ENCODE data around the gene AUTS2.

AUTS2 gene

DNA sequence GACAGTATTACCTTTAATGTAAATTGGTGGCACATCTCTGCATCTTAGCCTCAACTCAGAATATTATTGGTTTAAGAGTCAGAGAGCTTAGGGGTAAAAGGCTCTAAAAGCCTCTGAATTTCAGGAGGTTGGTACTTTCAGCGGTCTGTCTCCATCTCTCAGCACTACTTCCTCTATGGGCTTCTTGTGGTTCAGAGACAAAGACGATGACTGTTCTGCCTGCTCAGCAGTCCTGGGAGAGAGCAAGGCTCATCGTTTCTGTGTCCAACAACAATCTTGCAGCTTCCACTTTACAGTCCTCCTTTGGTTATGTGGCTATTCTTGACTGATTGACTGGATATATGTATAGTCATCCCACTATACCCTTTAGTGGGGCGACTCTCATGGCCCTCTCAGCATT is 394.7 kb downstream of the AUTS2 start:
- TF ChIP-seq, protein P1, sequence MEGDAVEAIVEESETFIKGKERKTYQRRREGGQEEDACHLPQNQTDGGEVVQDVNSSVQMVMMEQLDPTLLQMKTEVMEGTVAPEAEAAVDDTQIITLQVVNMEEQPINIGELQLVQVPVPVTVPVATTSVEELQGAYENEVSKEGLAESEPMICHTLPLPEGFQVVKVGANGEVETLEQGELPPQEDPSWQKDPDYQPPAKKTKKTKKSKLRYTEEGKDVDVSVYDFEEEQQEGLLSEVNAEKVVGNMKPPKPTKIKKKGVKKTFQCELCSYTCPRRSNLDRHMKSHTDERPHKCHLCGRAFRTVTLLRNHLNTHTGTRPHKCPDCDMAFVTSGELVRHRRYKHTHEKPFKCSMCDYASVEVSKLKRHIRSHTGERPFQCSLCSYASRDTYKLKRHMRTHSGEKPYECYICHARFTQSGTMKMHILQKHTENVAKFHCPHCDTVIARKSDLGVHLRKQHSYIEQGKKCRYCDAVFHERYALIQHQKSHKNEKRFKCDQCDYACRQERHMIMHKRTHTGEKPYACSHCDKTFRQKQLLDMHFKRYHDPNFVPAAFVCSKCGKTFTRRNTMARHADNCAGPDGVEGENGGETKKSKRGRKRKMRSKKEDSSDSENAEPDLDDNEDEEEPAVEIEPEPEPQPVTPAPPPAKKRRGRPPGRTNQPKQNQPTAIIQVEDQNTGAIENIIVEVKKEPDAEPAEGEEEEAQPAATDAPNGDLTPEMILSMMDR (IDR thresholded peaks at IDR 0.05; ENCODE audit: low read depth, low read length, missing control alignments): no peak
- no peak for DNase-seq (ENCODE audit: low read depth)
- in situ Hi-C loops (cut with HindIII; ENCODE audit: low sequenced_read_pairs): no loop called here
- H3K4me3 ChIP-seq (ENCODE audit: low read depth, low read length): no peak overlapping the region

DNA sequence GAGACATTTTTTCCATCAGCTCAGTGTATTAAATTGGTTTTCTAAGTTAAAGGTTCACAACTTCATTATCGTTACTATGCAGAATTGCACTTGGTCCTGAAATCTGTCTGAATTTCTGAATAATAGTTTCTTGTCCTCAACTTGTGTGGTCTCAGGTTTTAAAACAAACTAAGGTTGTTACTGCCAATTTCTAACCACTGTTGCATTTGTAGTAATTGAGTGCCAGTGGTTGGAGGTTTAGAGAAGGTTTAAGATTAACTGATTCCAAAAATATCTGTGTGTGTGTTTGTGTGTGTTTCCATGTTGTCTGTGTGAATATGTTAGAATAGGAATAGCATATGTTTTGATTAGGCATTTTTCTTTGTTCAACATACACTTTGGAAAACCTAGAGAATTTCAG is 395.9 kb downstream of the AUTS2 start:
- H3K4me3 ChIP-seq (ENCODE audit: low read depth, low read length): no peak overlapping the region
- no peak for DNase-seq (ENCODE audit: low read depth)
- in situ Hi-C loops (cut with HindIII; ENCODE audit: low sequenced_read_pairs): no loop called here
- TF ChIP-seq, protein P1 (IDR thresholded peaks at IDR 0.05; ENCODE audit: low read depth, low read length, missing control alignments): no peak

DNA sequence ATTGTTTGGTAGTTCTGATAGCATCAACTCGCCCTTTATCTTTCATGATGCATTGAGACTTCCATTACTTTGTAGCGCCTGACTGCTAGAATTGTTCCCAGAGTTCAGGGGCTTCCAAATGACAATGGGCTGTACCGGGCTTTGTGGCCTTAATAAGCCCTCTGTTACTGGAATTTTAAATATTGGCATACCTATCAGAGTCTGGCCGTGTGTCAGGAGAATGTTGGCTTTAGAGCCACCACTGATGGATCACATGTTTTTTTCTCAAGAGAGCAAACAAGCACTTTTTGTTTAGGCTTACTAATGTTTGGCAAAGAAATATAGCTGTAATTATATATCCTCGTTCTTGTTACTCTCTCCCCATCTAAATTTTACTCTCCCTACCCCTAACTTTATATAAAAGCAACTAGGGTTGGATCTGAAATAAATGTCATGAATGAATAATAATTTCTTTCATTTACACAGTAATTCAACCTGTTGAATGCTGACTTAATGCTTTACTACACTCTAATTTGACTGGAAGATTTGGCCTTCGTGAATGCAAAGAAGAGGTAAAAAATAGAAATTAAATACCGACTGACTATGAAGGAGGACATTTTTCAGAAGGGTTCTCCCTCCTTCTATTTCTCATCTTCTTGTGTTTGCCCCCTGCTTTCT is 396.7 kb downstream of the AUTS2 start:
- TF ChIP-seq, protein P1 (IDR thresholded peaks at IDR 0.05; ENCODE audit: low read depth, low read length, missing control alignments): no peak
- in situ Hi-C loops (cut with HindIII; ENCODE audit: low sequenced_read_pairs): no loop called here
- DNase-seq (ENCODE audit: low read depth): no peak

DNA sequence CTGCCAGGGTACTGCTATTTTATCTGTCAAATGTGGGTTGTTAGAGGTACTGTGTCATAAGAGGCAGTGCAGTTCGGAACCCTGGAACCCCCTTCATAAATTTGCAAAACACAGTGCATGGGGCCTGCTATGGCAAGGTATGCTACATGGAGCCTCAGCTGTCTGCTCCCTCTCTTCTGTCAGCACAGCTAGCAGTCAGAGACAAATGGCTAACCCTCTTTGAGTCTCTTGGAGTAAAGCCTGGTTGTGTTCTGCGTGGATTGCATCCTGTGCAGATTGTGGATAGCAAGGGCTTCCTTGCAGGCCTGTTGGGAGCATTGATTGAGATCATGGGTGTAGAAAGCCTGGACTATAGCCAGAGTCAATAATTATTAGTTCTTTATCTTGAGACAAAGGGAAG is 397.8 kb downstream of the AUTS2 start:
- in situ Hi-C loops (cut with HindIII; ENCODE audit: low sequenced_read_pairs): no loop called here
- no peak overlapping the region for H3K4me3 ChIP-seq (ENCODE audit: low read depth, low read length)
- no peak for DNase-seq (ENCODE audit: low read depth)
- TF ChIP-seq, protein P1 (IDR thresholded peaks at IDR 0.05; ENCODE audit: low read depth, low read length, missing control alignments): no peak

More for the DNA sequence above, 396.7 kb downstream of the AUTS2 start:
- no peak overlapping the region for H3K4me3 ChIP-seq (ENCODE audit: low read depth, low read length)

DNA sequence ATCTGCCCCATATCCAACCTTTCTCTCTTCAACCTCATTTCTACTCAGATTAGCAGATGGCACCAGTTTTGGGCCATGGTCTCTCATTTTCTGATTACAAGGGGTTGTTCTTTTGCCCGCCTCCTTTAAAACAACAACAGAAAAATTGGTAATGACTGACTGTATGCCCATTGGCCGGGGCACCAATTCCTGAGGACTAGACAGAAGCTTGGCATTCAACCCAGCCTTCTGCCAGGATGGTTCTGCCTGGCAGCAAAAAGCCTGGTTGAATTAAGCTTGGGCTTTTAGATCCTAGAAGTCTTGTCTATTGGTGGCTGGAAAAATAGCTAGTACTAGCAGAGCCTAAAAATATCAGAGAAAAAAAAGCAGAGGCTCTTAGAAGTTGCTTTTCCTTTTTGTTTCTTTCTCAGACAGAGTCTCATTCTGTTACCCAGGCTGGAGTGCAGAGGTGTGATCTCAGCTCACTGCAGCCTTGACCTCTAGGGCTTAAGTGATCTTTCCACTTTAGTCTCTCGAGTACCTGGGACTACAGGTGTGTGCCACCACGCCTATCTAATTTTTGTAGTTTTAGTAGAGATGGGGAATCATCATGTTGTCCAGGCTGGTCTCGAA is 402.6 kb downstream of the AUTS2 start:
- no peak for DNase-seq (ENCODE audit: low read depth)
- H3K4me3 ChIP-seq (ENCODE audit: low read depth, low read length): no peak overlapping the region
- in situ Hi-C loops (cut with HindIII; ENCODE audit: low sequenced_read_pairs): no loop called here
- TF ChIP-seq, protein P1 (IDR thresholded peaks at IDR 0.05; ENCODE audit: low read depth, low read length, missing control alignments): no peak

DNA sequence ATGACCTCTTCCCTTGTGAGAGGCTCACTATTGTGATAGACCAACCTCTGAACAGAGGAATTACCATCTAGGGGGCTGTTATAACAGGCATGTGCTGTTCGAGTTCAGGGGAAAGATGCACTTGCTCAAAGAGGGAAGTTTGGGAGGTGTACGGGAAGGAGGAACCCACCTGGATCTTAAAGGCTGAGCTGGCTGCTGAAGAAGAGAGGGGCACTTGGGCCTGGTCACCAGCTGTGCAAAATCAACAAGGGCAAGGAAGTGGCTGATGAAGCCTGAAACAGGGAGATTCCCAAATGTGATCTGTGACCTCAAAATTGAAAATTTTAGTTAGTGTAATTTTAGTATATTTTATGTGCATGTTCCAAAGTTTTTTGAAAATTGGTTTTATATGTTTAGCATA is 407.2 kb downstream of the AUTS2 start:
- in situ Hi-C loops (cut with HindIII; ENCODE audit: low sequenced_read_pairs): no loop called here
- no peak for DNase-seq (ENCODE audit: low read depth)
- TF ChIP-seq, protein P1 (IDR thresholded peaks at IDR 0.05; ENCODE audit: low read depth, low read length, missing control alignments): no peak
- no peak overlapping the region for H3K4me3 ChIP-seq (ENCODE audit: low read depth, low read length)
